Measurements from ENCODE around the gene ZNF808. TPM values are rescaled to one million over a fixed set of nuclear protein-coding genes. Genes with fewer than 3 reads are reported as not detected.
"Not testable (repeated sequence)": the region's sequence is repeated elsewhere in the genome, so short reads cannot be mapped to it uniquely, and the experiment has no call there.

Gene ZNF808
- 10 to 100 TPM; 22.0 to 30.3 TPM for total RNA-seq

DNA sequence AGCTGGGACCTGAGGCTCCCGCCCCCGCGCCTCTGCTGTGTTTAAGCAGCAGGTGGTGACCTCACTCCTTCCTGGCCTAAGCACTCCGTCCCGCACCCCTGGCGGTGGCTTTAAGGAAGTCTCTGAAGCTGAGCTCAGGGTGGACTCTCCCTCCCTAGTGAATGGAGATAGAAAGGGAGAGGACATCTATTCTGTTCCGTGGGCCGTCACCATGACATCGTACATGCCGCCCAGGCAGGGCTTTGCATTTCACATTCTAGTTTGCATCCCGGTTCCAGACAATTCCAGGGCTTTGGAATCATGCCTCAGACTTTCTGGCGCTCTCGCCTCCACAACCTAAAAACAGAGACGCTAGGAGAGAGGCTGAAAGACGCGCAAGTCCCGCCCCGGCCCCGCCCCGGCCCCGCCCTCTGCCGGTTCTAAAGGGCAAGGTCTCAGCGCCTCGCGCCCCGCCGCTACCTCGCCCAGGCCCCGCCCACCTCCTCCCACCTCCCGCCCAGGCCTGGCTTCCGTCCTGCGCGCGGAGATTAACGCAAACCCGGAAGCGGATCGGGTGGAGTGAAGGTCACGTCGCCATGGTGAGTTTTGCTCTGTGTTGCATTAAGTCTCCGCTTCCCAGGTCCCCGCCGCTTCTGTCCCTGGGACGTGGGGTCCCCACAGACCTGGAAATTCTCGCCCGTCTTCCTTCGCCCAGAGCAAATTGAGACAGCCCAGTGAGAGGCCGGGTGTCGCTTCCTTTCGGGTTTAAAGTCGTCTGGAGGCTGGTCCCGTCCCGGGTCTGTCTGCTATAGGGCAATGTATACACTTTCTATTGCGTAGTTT is at the start of gene ZNF808:
TSS of gene ZNF808 (plus strand) at position 535 of the 822 bp plus-strand sequence. CDS start 15,617 bp downstream, outside the sequence.
- peak; percentile 96 for DNase-seq (ENCODE audit: low spot score)
- H3K36me3 ChIP-seq, result no peaks in the 10 kb centered on the region
- H3K9me3 ChIP-seq, result no peaks in the 10 kb centered on the region
- peak within 1 kb of the TSS; percentile 81 to 91 for H3K27ac ChIP-seq
- TF ChIP-seq, protein P1, sequence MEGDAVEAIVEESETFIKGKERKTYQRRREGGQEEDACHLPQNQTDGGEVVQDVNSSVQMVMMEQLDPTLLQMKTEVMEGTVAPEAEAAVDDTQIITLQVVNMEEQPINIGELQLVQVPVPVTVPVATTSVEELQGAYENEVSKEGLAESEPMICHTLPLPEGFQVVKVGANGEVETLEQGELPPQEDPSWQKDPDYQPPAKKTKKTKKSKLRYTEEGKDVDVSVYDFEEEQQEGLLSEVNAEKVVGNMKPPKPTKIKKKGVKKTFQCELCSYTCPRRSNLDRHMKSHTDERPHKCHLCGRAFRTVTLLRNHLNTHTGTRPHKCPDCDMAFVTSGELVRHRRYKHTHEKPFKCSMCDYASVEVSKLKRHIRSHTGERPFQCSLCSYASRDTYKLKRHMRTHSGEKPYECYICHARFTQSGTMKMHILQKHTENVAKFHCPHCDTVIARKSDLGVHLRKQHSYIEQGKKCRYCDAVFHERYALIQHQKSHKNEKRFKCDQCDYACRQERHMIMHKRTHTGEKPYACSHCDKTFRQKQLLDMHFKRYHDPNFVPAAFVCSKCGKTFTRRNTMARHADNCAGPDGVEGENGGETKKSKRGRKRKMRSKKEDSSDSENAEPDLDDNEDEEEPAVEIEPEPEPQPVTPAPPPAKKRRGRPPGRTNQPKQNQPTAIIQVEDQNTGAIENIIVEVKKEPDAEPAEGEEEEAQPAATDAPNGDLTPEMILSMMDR (IDR thresholded peaks at IDR 0.05), result peak; percentile 43 to 61
- peak within 1 kb of the TSS; percentile 73 to 79 for H3K4me3 ChIP-seq
- H3K27me3 ChIP-seq, result no peaks in the 10 kb centered on the region
- H3K4me1 ChIP-seq, result peaks cover 0 to 11% of the 10 kb centered on the region in 2 donors

DNA sequence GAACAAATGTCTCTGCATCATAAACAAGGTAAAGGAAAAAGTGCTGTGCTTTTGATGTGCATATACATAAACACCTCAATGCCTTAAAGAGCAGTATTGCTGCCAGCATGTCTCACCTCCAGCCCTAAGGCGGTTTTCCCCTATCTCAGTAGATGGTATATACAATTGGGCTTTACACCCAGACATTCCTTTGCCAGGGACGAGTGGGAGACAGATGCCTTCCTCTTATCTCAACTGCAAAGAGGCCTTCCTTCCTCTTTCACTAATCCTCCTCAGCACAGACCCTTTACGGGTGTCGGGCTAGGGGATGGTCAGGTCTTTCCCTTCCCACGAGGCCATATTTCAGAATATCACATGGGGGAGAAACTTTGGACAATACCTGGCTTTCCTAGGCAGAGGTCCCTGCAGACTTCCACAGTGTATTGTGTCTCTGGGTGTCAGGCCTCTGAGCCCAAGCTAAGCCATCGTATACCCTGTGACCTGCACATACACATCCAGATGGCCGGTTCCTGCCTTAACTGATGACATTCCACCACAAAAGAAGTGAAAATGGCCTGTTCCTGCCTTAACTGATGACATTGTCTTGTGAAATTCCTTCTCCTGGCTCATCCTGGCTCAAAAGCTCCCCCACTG is 43.2 kb upstream of the ZNF808 start:
- not testable (repeated sequence) for H3K4me3 ChIP-seq; H3K27me3 ChIP-seq; H3K36me3 ChIP-seq; H3K4me1 ChIP-seq; H3K27ac ChIP-seq; DNase-seq (ENCODE audit: low spot score)
- peaks cover 14 to 92% of the 10 kb centered on the region in 2 donors for H3K9me3 ChIP-seq

DNA sequence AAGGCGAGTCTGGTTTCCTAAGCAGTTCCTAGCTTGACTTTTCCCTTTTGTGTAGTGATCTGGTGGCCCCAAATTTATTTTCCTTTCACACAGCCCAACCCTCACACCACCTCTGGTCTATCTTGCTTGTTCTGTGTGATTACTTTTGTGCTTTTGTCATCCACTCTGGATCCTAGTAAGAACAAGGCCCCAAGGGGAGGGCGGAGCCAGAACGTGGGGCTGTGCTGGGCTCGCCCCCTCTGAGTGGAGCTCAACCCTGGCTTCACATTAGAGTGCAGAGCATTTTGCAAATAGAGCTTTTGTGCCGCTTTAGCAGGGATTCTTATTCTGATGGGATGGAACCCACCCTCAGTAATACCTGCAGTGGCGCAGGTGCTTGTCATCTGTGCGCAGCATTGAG is 42.4 kb upstream of the ZNF808 start:
- not testable (repeated sequence) for H3K27ac ChIP-seq; H3K27me3 ChIP-seq; DNase-seq (ENCODE audit: low spot score); H3K4me1 ChIP-seq; H3K4me3 ChIP-seq; H3K36me3 ChIP-seq
- peaks cover 11 to 92% of the 10 kb centered on the region in 2 donors for H3K9me3 ChIP-seq

DNA sequence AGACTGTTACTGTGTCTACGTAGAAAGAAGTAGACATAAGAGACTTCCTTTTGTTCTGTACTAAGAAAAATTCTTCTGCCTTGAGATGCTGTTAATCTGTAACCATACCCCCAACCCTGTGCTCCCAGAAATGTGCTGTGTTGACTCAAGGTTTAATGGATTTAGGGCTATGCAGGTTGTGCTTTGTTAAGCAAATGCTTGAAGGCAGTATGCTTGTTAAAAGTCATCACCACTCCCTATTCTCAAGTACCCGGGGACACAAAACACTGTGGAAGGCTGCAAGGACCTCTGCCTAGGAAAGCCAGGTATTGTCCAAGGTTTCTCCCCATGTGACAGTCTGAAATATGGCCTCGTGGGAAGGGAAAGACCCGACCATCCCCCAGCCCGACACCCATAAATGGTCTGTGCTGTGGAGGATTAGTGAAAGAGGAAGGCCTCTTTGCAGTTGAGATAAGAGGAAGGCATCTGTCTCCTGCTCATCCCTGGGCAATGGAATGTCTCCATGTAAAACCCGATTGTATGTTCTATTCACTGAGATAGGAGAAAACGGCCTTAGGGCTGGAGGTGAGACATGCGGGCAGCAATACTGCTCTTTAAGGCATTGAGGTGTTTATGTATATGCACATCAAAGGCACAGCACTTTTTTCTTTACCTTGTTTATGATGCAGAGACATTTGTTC is 41.8 kb upstream of the ZNF808 start:
- H3K9me3 ChIP-seq, result peaks cover 11 to 92% of the 10 kb centered on the region in 2 donors
- H3K4me1 ChIP-seq; H3K27me3 ChIP-seq; H3K36me3 ChIP-seq; H3K4me3 ChIP-seq; DNase-seq (ENCODE audit: low spot score); H3K27ac ChIP-seq: not testable (repeated sequence)

DNA sequence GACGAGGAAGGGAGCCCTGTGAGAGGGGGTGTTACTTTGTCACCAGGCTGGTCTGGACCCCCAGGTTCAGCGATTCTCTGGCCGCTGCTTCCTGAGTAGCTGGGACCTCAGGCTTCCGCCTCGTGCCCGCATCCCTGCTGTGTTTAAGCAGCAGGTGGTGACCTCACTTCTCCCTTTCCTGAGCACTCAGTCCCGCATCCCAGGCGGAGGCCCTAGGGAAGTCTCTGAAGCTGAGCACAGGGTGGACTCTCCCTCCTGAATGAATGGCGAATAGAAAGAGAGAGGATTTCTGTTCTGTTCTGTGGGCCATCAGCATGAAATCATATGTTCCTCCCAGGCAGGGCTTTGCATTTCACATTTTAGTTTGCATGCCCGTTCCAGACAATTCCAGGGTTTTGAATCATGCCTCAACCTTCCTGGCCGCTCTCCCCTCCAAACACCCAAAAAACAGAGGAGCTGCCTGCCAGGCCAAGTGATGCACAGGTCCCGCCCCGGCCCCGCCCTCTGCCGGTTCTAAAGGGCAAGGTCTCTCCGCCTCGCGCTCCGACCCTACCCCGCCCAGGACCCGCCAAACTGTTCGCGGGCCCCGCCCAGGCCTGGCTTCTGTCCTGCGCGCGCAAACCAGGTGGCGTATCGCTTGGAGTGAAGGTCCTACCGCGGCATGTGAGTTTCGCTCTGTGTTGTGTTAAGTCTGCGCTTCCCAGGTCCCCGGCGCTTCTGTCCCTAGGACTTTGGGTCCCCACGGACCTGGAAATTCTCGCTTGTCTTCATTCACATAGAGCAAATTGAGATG is 35.1 kb upstream of the ZNF808 start:
- Histone ChIP-seq H3K27me3 (no peaks in the 10 kb centered on the region), H3K9me3 (peaks cover 0 to 94% of the 10 kb centered on the region in 2 donors), H3K4me3 (no peak overlapping the region), H3K27ac (no peak overlapping the region), H3K4me1 (no peaks in the 10 kb centered on the region), H3K36me3 (no peaks in the 10 kb centered on the region)
- no peak for DNase-seq (ENCODE audit: low spot score)
- TF ChIP-seq, protein P1 (IDR thresholded peaks at IDR 0.05), result no peak

DNA sequence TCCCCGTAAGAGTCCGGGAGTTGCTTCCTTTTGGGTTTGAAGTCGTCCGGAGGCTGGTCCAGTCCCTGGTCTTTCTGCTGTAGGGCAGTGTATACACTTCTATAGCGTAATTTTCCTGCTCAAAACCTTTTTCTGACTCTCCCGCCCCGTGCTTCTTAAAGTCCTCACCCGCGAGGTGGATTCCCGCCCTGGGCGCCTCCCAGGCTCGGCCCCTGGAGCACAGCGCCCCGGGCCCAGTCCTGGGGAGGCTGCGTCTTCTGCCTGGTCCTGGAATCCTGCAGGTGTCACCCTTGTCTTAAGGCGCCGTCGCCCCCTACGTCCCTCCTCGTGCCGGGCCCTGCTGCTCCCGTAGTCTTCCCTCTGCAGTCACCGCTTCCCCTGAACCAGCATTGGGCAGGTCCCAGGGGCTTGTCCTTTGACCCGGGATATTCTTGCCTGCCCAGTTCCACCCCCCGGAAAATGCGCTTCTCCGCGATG is 34.4 kb upstream of the ZNF808 start:
- TF ChIP-seq, protein P1 (IDR thresholded peaks at IDR 0.05), result no peak
- Histone ChIP-seq H3K4me3 (no peak overlapping the region), H3K27me3 (no peaks in the 10 kb centered on the region), H3K27ac (no peak overlapping the region), H3K9me3 (peaks cover 0 to 94% of the 10 kb centered on the region in 2 donors), H3K36me3 (no peaks in the 10 kb centered on the region), H3K4me1 (no peaks in the 10 kb centered on the region)
- DNase-seq (ENCODE audit: low spot score), result no peak
